SK-N-MC (cell line): ENCODE data around the gene METTL14.

Experiments used
- EZH2 ChIP-seq: fragments of 200-600 bp; sonication (generic); IDR thresholded peaks from one replicate; pipeline ENCODE4 v1.6.1; 2017; ENCODE audit warnings: antibody characterized with exemption
- POLR2AphosphoS5 ChIP-seq: IDR thresholded peaks from 2 replicates; pipeline ENCODE4 v1.6.1; 2012; ENCODE audit warnings: mild to moderate bottlenecking, low read depth, low read length, borderline replicate concordance

DNA sequence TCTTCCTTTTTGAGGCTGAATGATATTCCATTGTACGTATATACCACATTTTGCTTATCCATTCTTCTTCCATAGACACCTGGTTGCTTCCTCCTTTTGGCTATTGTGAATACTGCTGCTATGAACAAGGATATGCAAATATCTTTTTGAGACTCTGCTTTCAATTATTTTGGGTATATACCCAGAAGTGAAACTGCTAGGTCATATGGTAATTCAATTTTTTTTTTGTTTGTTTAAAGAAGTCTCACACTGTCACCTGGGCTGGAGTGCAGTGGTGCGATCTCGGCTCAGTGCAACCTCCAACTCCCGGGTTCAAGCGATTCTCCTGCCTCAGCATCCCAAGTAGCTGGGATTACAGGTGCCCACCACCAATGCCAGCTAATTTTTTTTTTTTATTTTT, 75.3 kb downstream of the METTL14 start:
- TF ChIP-seq EZH2 (no peak), POLR2AphosphoS5 (no peak)
